Endothelial cell of umbilical vein (primary cell): ENCODE results near the gene HCN1.

ENCODE experiments used
- CTCF ChIP-seq, 2 donors: IDR thresholded peaks; 1 replicate in 1 of 2; 2 replicates in 1 of 2; pipeline ENCODE4 v1.5.1; 2011; ENCODE audit warnings: low read length in 2 of 2, mild to moderate bottlenecking in 2 of 2, moderate library complexity in 2 of 2, control low read depth in 1 of 2, inconsistent platforms in 1 of 2, low read depth in 1 of 2; ENCODE audit not compliant: insufficient read depth in 1 of 2; ENCODE audit errors: extremely low read depth in 1 of 2
- EZH2 ChIP-seq: IDR thresholded peaks from 2 replicates; pipeline ENCODE4 v1.6.1; 2012; ENCODE audit warnings: borderline replicate concordance, low read depth, mild to moderate bottlenecking, moderate library complexity, low read length, inconsistent platforms; ENCODE audit not compliant: severe bottlenecking
- FOS ChIP-seq: IDR thresholded peaks from 2 replicates; pipeline ENCODE4 v1.6.1; 2011; ENCODE audit warnings: mild to moderate bottlenecking, low read length, moderate library complexity, borderline replicate concordance; ENCODE audit not compliant: insufficient read depth
- GATA2 ChIP-seq: IDR thresholded peaks from 2 replicates; pipeline ENCODE4 v1.7.0; 2011; ENCODE audit warnings: low read depth, mild to moderate bottlenecking, moderate library complexity, mixed read lengths, low read length; ENCODE audit not compliant: insufficient read length, insufficient read depth
- JUN ChIP-seq: IDR thresholded peaks from 2 replicates; pipeline ENCODE4 v1.6.1; 2011; ENCODE audit warnings: borderline replicate concordance, low read depth; ENCODE audit not compliant: insufficient read length, insufficient read depth
- MYC ChIP-seq: IDR thresholded peaks from one replicate; pipeline ENCODE4 v1.6.1; 2011; ENCODE audit warnings: mild to moderate bottlenecking, low read depth, low read length
- POLR2A ChIP-seq: IDR thresholded peaks from 2 replicates; pipeline ENCODE4 v1.6.1; 2012; ENCODE audit warnings: low read depth, mild to moderate bottlenecking, control low read depth, low read length
- POLR2AphosphoS5 ChIP-seq: IDR thresholded peaks from 2 replicates; pipeline ENCODE4 v1.6.1; 2012; ENCODE audit warnings: low read depth, mild to moderate bottlenecking, control low read depth, low read length, moderate library complexity; ENCODE audit not compliant: insufficient read depth
- TF ChIP-seq, protein P1 (sequence below): IDR thresholded peaks from 2 replicates; pipeline ENCODE4 v1.6.1; 2011; ENCODE audit not compliant: insufficient read depth, insufficient read length

- no peak for TF ChIP-seq POLR2AphosphoS5
- no peak for TF ChIP-seq JUN
- no peak for TF ChIP-seq CTCF (IDR thresholded peaks at IDR 0.05; ENCODE audit: extremely low read depth in 1 of 2, insufficient read depth in 1 of 2, low read depth in 1 of 2, low read length in 2 of 2)
- TF ChIP-seq POLR2A = no peak
- no peak for TF ChIP-seq GATA2
- TF ChIP-seq, protein P1, sequence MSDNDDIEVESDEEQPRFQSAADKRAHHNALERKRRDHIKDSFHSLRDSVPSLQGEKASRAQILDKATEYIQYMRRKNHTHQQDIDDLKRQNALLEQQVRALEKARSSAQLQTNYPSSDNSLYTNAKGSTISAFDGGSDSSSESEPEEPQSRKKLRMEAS = no peak
- TF ChIP-seq EZH2 = no peak
- no peak for TF ChIP-seq MYC
- no peak for TF ChIP-seq FOS
Observed at GRCh38 chr5:45737153-45737552, 41.0 kb upstream of the HCN1 start.
